ENCODE data around the gene SESN2.

The SESN2 gene

GRCh38 chr1:28240024-28240423 lies 19.3 kb upstream of the SESN2 start:
- H3K4me3 ChIP-seq (ENCODE audit: low read depth, low read length) = no peak overlapping the region
- DNase-seq = no peak
- in situ Hi-C loops (cut with HindIII; ENCODE audit: low pct_ligation_motif_present, low sequenced_read_pairs) = no loop called here
- H3K27me3 ChIP-seq (replicated peaks) = no peaks in the 10 kb centered on the region
- no peak for TF ChIP-seq CTCF (IDR thresholded peaks at IDR 0.05; ENCODE audit: low read depth, low read length, missing control alignments)
- peaks cover 5% of the 10 kb centered on the region for H3K36me3 ChIP-seq (replicated peaks)
- H3K27ac ChIP-seq = no peak overlapping the region

GRCh38 chr1:28241638-28242241 lies 17.6 kb upstream of the SESN2 start:
- in situ Hi-C loops (cut with HindIII; ENCODE audit: low pct_ligation_motif_present, low sequenced_read_pairs) = no loop called here
- DNase-seq = no peak
- H3K27ac ChIP-seq = no peak overlapping the region
- H3K4me3 ChIP-seq (ENCODE audit: low read depth, low read length) = no peak overlapping the region
- peaks cover 5% of the 10 kb centered on the region for H3K36me3 ChIP-seq (replicated peaks)
- no peak for TF ChIP-seq CTCF (IDR thresholded peaks at IDR 0.05; ENCODE audit: low read depth, low read length, missing control alignments)
- H3K27me3 ChIP-seq (replicated peaks) = no peaks in the 10 kb centered on the region

- Histone ChIP-seq H3K4me3 (ENCODE audit: low read depth, low read length) (no peak overlapping the region), H3K27ac (no peak overlapping the region), H3K27me3 (replicated peaks) (no peaks in the 10 kb centered on the region), H3K36me3 (replicated peaks) (no peaks in the 10 kb centered on the region)
- no peak for TF ChIP-seq CTCF (IDR thresholded peaks at IDR 0.05; ENCODE audit: low read depth, low read length, missing control alignments)
- DNase-seq = no peak
- in situ Hi-C loops (cut with HindIII; ENCODE audit: low pct_ligation_motif_present, low sequenced_read_pairs) = no loop called here
Observed at GRCh38 chr1:28243685-28244311, 15.5 kb upstream of the SESN2 start.

- no peak overlapping the region for H3K27ac ChIP-seq
- no peaks in the 10 kb centered on the region for H3K36me3 ChIP-seq (replicated peaks)
- no peak for DNase-seq
- TF ChIP-seq CTCF (IDR thresholded peaks at IDR 0.05; ENCODE audit: low read depth, low read length, missing control alignments) = no peak
- in situ Hi-C loops (cut with HindIII; ENCODE audit: low pct_ligation_motif_present, low sequenced_read_pairs) = no loop called here
- no peaks in the 10 kb centered on the region for H3K27me3 ChIP-seq (replicated peaks)
- H3K4me3 ChIP-seq (ENCODE audit: low read depth, low read length) = no peak overlapping the region
Observed at GRCh38 chr1:28244549-28245251, 14.6 kb upstream of the SESN2 start.

- no peak for TF ChIP-seq CTCF (IDR thresholded peaks at IDR 0.05; ENCODE audit: low read depth, low read length, missing control alignments)
- H3K4me3 ChIP-seq (ENCODE audit: low read depth, low read length) = peak overlapping the region; percentile 64
- no peaks in the 10 kb centered on the region for H3K36me3 ChIP-seq (replicated peaks)
- H3K27me3 ChIP-seq (replicated peaks) = no peaks in the 10 kb centered on the region
- no peak for DNase-seq
- in situ Hi-C loops (cut with HindIII; ENCODE audit: low pct_ligation_motif_present, low sequenced_read_pairs) = no loop called here
- peak overlapping the region; percentile 75 for H3K27ac ChIP-seq
Observed at GRCh38 chr1:28246427-28246832, 12.9 kb upstream of the SESN2 start.

Measured in brain microvascular endothelial cell (primary cell).